ENCODE results near the gene RAB10.

GRCh38 chr2:26118682-26119081 is 84.8 kb downstream of the RAB10 start:
- no peak for TF ChIP-seq BHLHE40 (IDR thresholded peaks at IDR 0.05; ENCODE audit: low read length)
- TF ChIP-seq HDAC2 (IDR thresholded peaks at IDR 0.05), result no peak
- TF ChIP-seq PRDM10 (IDR thresholded peaks at IDR 0.05; ENCODE audit: partially characterized antibody), result no peak
- TF ChIP-seq CREB1 (IDR thresholded peaks at IDR 0.05), result no peak
- no peak for TF ChIP-seq CREB1 (CRISPR knock-in tag; IDR thresholded peaks at IDR 0.05)
- no peak for TF ChIP-seq CTCF (IDR thresholded peaks at IDR 0.05 in 2 of 3, conservative IDR thresholded peaks at IDR 0.05 in 1 of 3; ENCODE audit: insufficient read depth in 2 of 3, low read depth in 1 of 3, low read length in 3 of 3)
- TF ChIP-seq ZNF431 (CRISPR knock-in tag; IDR thresholded peaks at IDR 0.05), result no peak
